Measurements from ENCODE around the gene DIS3L2.

Gene DIS3L2

GRCh38 chr2:232280341-232280740, 318.8 kb downstream of the DIS3L2 start:
- DNase-seq: no peak

GRCh38 chr2:232281858-232282507, 320.5 kb downstream of the DIS3L2 start:
- DNase-seq: no peak

- DNase-seq: no peak
These were observed 321.1 kb downstream of the DIS3L2 start for GRCh38 chr2:232282508-232283055.

GRCh38 chr2:232286001-232286868, 324.7 kb downstream of the DIS3L2 start:
- no peak for DNase-seq

GRCh38 chr2:232287316-232287715, 325.8 kb downstream of the DIS3L2 start:
- no peak for DNase-seq

- no peak for DNase-seq
These were observed 327.0 kb downstream of the DIS3L2 start for GRCh38 chr2:232288489-232289030.

GRCh38 chr2:232290668-232291067, 329.2 kb downstream of the DIS3L2 start:
- DNase-seq: no peak

- DNase-seq: no peak
These were observed 329.8 kb downstream of the DIS3L2 start for GRCh38 chr2:232291343-232291742.

- DNase-seq: no peak
These were observed 331.1 kb downstream of the DIS3L2 start for GRCh38 chr2:232292395-232293154.

GRCh38 chr2:232293191-232293590, 331.7 kb downstream of the DIS3L2 start:
- no peak for DNase-seq

- no peak for DNase-seq
These were observed 334.5 kb downstream of the DIS3L2 start for GRCh38 chr2:232295971-232296370.

- no peak for DNase-seq
These were observed 335.4 kb downstream of the DIS3L2 start for GRCh38 chr2:232296776-232297525.

GRCh38 chr2:232299084-232299483, 337.6 kb downstream of the DIS3L2 start:
- DNase-seq: no peak

GRCh38 chr2:232299927-232300674, 338.6 kb downstream of the DIS3L2 start:
- DNase-seq: no peak

GRCh38 chr2:232300894-232301387, 339.4 kb downstream of the DIS3L2 start:
- DNase-seq: no peak

- no peak for DNase-seq
These were observed 342.7 kb downstream of the DIS3L2 start for GRCh38 chr2:232304236-232304635.

- DNase-seq: no peak
These were observed 345.3 kb downstream of the DIS3L2 start for GRCh38 chr2:232306741-232307305.

- DNase-seq: no peak
These were observed 346.3 kb downstream of the DIS3L2 start for GRCh38 chr2:232307854-232308253.

- DNase-seq: no peak
These were observed 347.5 kb downstream of the DIS3L2 start for GRCh38 chr2:232308986-232309385.

GRCh38 chr2:232309592-232309991, 348.1 kb downstream of the DIS3L2 start:
- DNase-seq: no peak

GRCh38 chr2:232310121-232310520, 348.6 kb downstream of the DIS3L2 start:
- DNase-seq: no peak
